GM12878 (cell line): ENCODE measurements around the gene FAM13C. TPM values are rescaled to one million over a fixed set of nuclear protein-coding genes. Genes with fewer than 3 reads are reported as not detected.

Source experiments
- ATAC-seq: fragments of 200-7000 bp; cut with Tn5 transposase; 3 replicates; pipeline ENCODE4 v1.9.1; 2020; ENCODE audit warnings: mild to moderate bottlenecking, moderate library complexity
- BruUV-seq: library from RNA; stranded (reverse); fragments of 400-500 nt; replicated peaks from 2 replicates; lab custom pipeline; 2021; lab: Mats Ljungman, UMichigan
- CTCF ChIA-PET: fragments of 300-600 bp; sonication (Branson Sonifier 250); formaldehyde crosslinking; extraction: SDS; loops from one replicate; lab custom pipeline; 2021; ENCODE audit warnings: inconsistent platforms; lab: Yijun Ruan, JAX
- POLR2A ChIA-PET: fragments of 350-600 bp; formaldehyde crosslinking; extraction: SDS; loops from one replicate; lab custom pipeline; 2021; ENCODE audit warnings: inconsistent platforms; lab: Charles Lee
- RAD21 ChIA-PET: fragments of 300-600 bp; sonication (Branson Sonifier 250); formaldehyde crosslinking; loops from one replicate; lab custom pipeline; 2023; ENCODE audit warnings: antibody characterized with exemption; ENCODE audit not compliant: unreplicated experiment; lab: Charles Lee
- SMC1A ChIA-PET: fragments of 300-600 bp; sonication (Branson Sonifier 250); formaldehyde crosslinking; loops from one replicate; lab custom pipeline; 2023; ENCODE audit not compliant: unreplicated experiment, uncharacterized antibody; lab: Charles Lee
- DNase-seq: peaks from one replicate; pipeline ENCODE4 v3.0.0-alpha.2; 2011; ENCODE audit warnings: low read depth, low spot score
- FAIRE-seq: peaks from 3 replicates; lab custom pipeline; 2011; peaks lifted over from hg19 to GRCh38; lab: Jason Lieb, UNC
- H2AFZ ChIP-seq: 2 replicates; pipeline ENCODE4 v1.6.0; 2011; ENCODE audit warnings: low read depth, low read length, control low read depth; ENCODE audit not compliant: control insufficient read depth
- H3K27ac ChIP-seq: 2 replicates; pipeline ENCODE4 v1.5.1; 2011; ENCODE audit warnings: control low read depth; ENCODE audit not compliant: control insufficient read depth, insufficient read depth
- H3K27me3 ChIP-seq, 2 experiments: replicated peaks in 1 of 2; 2 replicates each; pipeline versions ENCODE4 v1.6.0 to v1.6.1; 2011; ENCODE audit warnings: low read length in 1 of 2; ENCODE audit not compliant: control insufficient read depth in 2 of 2, insufficient read depth in 2 of 2
- H3K36me3 ChIP-seq, 2 experiments: 2 replicates each; pipeline ENCODE4 v1.5.1; 2011; ENCODE audit warnings: low read length in 1 of 2; ENCODE audit not compliant: control insufficient read depth in 2 of 2, insufficient read depth in 2 of 2
- H3K4me1 ChIP-seq: 2 replicates; pipeline ENCODE4 v1.6.1; 2011; ENCODE audit warnings: mild to moderate bottlenecking, low read length, moderate library complexity, mixed read lengths; ENCODE audit not compliant: control insufficient read depth, insufficient read depth
- H3K4me2 ChIP-seq: 2 replicates; pipeline ENCODE4 v1.6.0; 2011; ENCODE audit warnings: control low read depth; ENCODE audit not compliant: control insufficient read depth, insufficient read depth
- H3K4me3 ChIP-seq: fragments of 200-600 bp; sonication (generic); 2 replicates; pipeline ENCODE4 v1.5.1; 2016
- H3K79me2 ChIP-seq: 2 replicates; pipeline ENCODE4 v1.6.0; 2011; ENCODE audit warnings: low read length; ENCODE audit not compliant: control insufficient read depth, insufficient read depth
- H3K9ac ChIP-seq: 2 replicates; pipeline ENCODE4 v1.8.0; 2011; ENCODE audit warnings: low read length, control low read depth, mixed read lengths; ENCODE audit not compliant: control insufficient read depth, insufficient read depth
- H3K9me3 ChIP-seq: replicated peaks from 3 replicates; pipeline ENCODE4 v1.5.1; 2011; ENCODE audit warnings: mild to moderate bottlenecking, low read length; ENCODE audit not compliant: control insufficient read depth, insufficient read depth
- H4K20me1 ChIP-seq: 2 replicates; pipeline ENCODE4 v1.6.0; 2011; ENCODE audit not compliant: control insufficient read depth, insufficient read depth
- CBX3 ChIP-seq: fragments of 200-600 bp; sonication (generic); IDR thresholded peaks from 2 replicates; pipeline ENCODE4 v1.6.1; 2016; ENCODE audit warnings: low read depth, borderline replicate concordance
- EED ChIP-seq: sonication (generic); IDR thresholded peaks from 2 replicates; pipeline ENCODE4 v1.6.1; 2016; ENCODE audit warnings: antibody characterized with exemption, low read depth
- ETV6 ChIP-seq, 2 experiments: fragments of 450-650 bp in 1 of 2; IDR thresholded peaks in 1 of 2; conservative IDR thresholded peaks in 1 of 2; 2 replicates each; pipeline ENCODE4 v1.6.1; 2014; ENCODE audit warnings: antibody characterized with exemption in 1 of 2, borderline replicate concordance in 1 of 2, low read depth in 1 of 2, mild to moderate bottlenecking in 1 of 2, moderate library complexity in 1 of 2
- FOXM1 ChIP-seq: IDR thresholded peaks from 2 replicates; pipeline ENCODE4 v1.6.1; 2012; ENCODE audit warnings: low read depth, mild to moderate bottlenecking, inconsistent platforms, low read length, moderate library complexity
- HDGF ChIP-seq: fragments of 450-650 bp; IDR thresholded peaks from 2 replicates; pipeline ENCODE4 v1.6.1; 2016; ENCODE audit warnings: antibody characterized with exemption
- JUND ChIP-seq: IDR thresholded peaks from 2 replicates; pipeline ENCODE4 v1.6.1; 2012; ENCODE audit warnings: low read depth, mild to moderate bottlenecking, low read length, improper control_type of control experiment, moderate library complexity
- NBN ChIP-seq: fragments of 450-650 bp; IDR thresholded peaks from 2 replicates; pipeline ENCODE4 v1.6.1; 2016
- POLR2AphosphoS5 ChIP-seq: IDR thresholded peaks from 2 replicates; pipeline ENCODE4 v1.6.1; 2011; ENCODE audit warnings: mild to moderate bottlenecking, low read length, inconsistent platforms
- RELB ChIP-seq: fragments of 450-650 bp; IDR thresholded peaks from 2 replicates; pipeline ENCODE4 v1.6.1; 2017; ENCODE audit warnings: low read depth, mild to moderate bottlenecking, moderate library complexity
- SMAD5 ChIP-seq: IDR thresholded peaks from 2 replicates; pipeline ENCODE4 v1.6.1; 2016; ENCODE audit warnings: antibody characterized with exemption, low read depth
- SP1 ChIP-seq: IDR thresholded peaks from one replicate; pipeline ENCODE4 v1.6.1; 2011; ENCODE audit warnings: low read depth, low read length
- SRF ChIP-seq, 2 experiments: IDR thresholded peaks; 2 replicates each; pipeline ENCODE4 v1.6.1; 2011; ENCODE audit warnings: low read depth in 2 of 2, low read length in 2 of 2, mild to moderate bottlenecking in 1 of 2, moderate library complexity in 1 of 2
- TCF3 ChIP-seq: IDR thresholded peaks from 2 replicates; pipeline ENCODE4 v1.6.1; 2012; ENCODE audit warnings: low read depth, mild to moderate bottlenecking, low read length, borderline replicate concordance; ENCODE audit not compliant: insufficient read depth
- ZBED1 ChIP-seq: IDR thresholded peaks from 2 replicates; pipeline ENCODE4 v1.6.1; 2016; ENCODE audit warnings: borderline replicate concordance
- ZNF24 ChIP-seq: fragments of 450-650 bp; IDR thresholded peaks from 2 replicates; pipeline ENCODE4 v1.6.1; 2017; ENCODE audit warnings: antibody characterized with exemption, mild to moderate bottlenecking
- WGBS: methylation state at CpG from one replicate; pipeline ENCODE4 v1.1.6; 2016; ENCODE audit warnings: low lambda C conversion rate; ENCODE audit not compliant: insufficient replicate concordance, insufficient coverage; ENCODE audit errors: missing lambda C conversion rate; 5-methylcytosine and 5-hydroxymethylcytosine counted together
- in situ Hi-C: fragments of 300-500 bp; cut with MboI; formaldehyde crosslinking; loops from 9 replicates; pipeline ENCODE4 v1.14.3; 2018; ENCODE audit warnings: mixed read lengths
- intact Hi-C: fragments of 100-400 bp; cut with micrococcal nuclease; formaldehyde crosslinking; loops from one replicate; pipeline ENCODE4 v1.14.2; 2022; ENCODE audit not compliant: unreplicated experiment
- polyA plus RNA-seq, 11 experiments: library from polyadenylated mRNA; depleted of rRNA in 4 of 11; unstranded in 6 of 11; stranded (reverse) in 5 of 11; fragments of >200 nt; fragmentation: Nextera tagmentation in 4 of 11; fragmentation: Illumina TruSeq in 1 of 11; extraction: Ambion mirVana in 4 of 11; extraction: Trizol in 1 of 11; gene quantifications; 1 replicate in 1 of 11; 2 replicates in 10 of 11; pipeline versions ENCODE4 v1.2.1 to v1.2.3, GENCODE V29; 2011 to 2016; ENCODE audit warnings: inconsistent platforms in 2 of 11, missing spikeins in 2 of 11, low read depth in 1 of 11
- total RNA-seq, 4 experiments: library from RNA; depleted of rRNA in 3 of 4; stranded (reverse); fragments of >200 nt in 3 of 4; fragmentation: Illumina TruSeq in 1 of 4; extraction: Trizol in 1 of 4; gene quantifications; 2 replicates each; pipeline versions ENCODE4 v1.2.1 to v1.2.3, GENCODE V29; 2013 to 2021
- TF ChIP-seq, protein P1 (sequence below): IDR thresholded peaks from 2 replicates; pipeline ENCODE4 v1.6.1; 2012; ENCODE audit warnings: mild to moderate bottlenecking, low read depth, low read length

FAM13C gene
- total and polyA plus RNA-seq, 10 of the 15 experiments (the other 5 are each of a cell fraction or from before 2014, with no cell fraction given) = 0.04 to 0.31 (median 0.13) TPM; not detected in 5

GRCh38 chr10:59323036-59323459, 39.3 kb downstream of the FAM13C start (continued):
- no peak for TF ChIP-seq RELB
- no peak for TF ChIP-seq FOXM1

- no peaks in the 10 kb centered on the region for H3K4me1 ChIP-seq
- H3K9me3 ChIP-seq = no peaks in the 10 kb centered on the region
- CTCF ChIA-PET = no interaction called here
- SMC1A ChIA-PET = interaction anchor here (0.6 kb wide), 1 partner anchor 34 kb away, joined by 3 read pairs; no protein-coding TSS in a partner anchor
- no peaks in the 10 kb centered on the region for H3K36me3 ChIP-seq
- no peaks in the 10 kb centered on the region for H4K20me1 ChIP-seq
- H3K9ac ChIP-seq = no peak overlapping the region
- FAIRE-seq (no peak), ATAC-seq (no peak), DNase-seq (no peak)
- intact Hi-C loops (no loop called here), in situ Hi-C loops (no loop called here)
- WGBS = 2% methylated on average over 4 of the region's 4 CpGs
- H3K79me2 ChIP-seq = no peaks in the 10 kb centered on the region
- H3K4me2 ChIP-seq = no peak overlapping the region
- POLR2A ChIA-PET = no interaction called here
- H2AFZ ChIP-seq = no peak overlapping the region
- RAD21 ChIA-PET = no interaction called here
- no peaks in the 10 kb centered on the region for H3K27me3 ChIP-seq
- no TSS peak for BruUV-seq
- no peak overlapping the region for H3K27ac ChIP-seq
- H3K4me3 ChIP-seq = no peak overlapping the region
- TF ChIP-seq POLR2AphosphoS5 (no peak), TCF3 (no peak), ETV6 (conservative IDR thresholded peaks at IDR 0.05 in 1 of 2, IDR thresholded peaks at IDR 0.05 in 1 of 2; ENCODE audit: borderline replicate concordance in 1 of 2, low read depth in 1 of 2) (no peak), JUND (no peak), ZBED1 (no peak), CBX3 (no peak), SRF (IDR thresholded peaks at IDR 0.05; ENCODE audit: low read depth in 2 of 2, low read length in 2 of 2) (no peak), ZNF24 (no peak), SP1 (no peak), SMAD5 (no peak), NBN (no peak), HDGF (no peak), FOXM1 (no peak), EED (no peak)
- TF ChIP-seq, protein P1, sequence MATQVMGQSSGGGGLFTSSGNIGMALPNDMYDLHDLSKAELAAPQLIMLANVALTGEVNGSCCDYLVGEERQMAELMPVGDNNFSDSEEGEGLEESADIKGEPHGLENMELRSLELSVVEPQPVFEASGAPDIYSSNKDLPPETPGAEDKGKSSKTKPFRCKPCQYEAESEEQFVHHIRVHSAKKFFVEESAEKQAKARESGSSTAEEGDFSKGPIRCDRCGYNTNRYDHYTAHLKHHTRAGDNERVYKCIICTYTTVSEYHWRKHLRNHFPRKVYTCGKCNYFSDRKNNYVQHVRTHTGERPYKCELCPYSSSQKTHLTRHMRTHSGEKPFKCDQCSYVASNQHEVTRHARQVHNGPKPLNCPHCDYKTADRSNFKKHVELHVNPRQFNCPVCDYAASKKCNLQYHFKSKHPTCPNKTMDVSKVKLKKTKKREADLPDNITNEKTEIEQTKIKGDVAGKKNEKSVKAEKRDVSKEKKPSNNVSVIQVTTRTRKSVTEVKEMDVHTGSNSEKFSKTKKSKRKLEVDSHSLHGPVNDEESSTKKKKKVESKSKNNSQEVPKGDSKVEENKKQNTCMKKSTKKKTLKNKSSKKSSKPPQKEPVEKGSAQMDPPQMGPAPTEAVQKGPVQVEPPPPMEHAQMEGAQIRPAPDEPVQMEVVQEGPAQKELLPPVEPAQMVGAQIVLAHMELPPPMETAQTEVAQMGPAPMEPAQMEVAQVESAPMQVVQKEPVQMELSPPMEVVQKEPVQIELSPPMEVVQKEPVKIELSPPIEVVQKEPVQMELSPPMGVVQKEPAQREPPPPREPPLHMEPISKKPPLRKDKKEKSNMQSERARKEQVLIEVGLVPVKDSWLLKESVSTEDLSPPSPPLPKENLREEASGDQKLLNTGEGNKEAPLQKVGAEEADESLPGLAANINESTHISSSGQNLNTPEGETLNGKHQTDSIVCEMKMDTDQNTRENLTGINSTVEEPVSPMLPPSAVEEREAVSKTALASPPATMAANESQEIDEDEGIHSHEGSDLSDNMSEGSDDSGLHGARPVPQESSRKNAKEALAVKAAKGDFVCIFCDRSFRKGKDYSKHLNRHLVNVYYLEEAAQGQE = no peak
Measured at GRCh38 chr10:59322131-59322530, 40.2 kb downstream of the FAM13C start.
